ENCODE results near the gene SNAPIN. TPM values are rescaled to one million over a fixed set of nuclear protein-coding genes. Genes with fewer than 3 reads are reported as not detected.

The SNAPIN gene
- total RNA-seq, 1 experiment from 2014 or later = 46.8 TPM

GRCh38 chr1:153688736-153689328, 30.3 kb downstream of the SNAPIN start:
- intact Hi-C loops (cut with micrococcal nuclease; ENCODE audit: unreplicated experiment) = no loop called here
- CTCF ChIA-PET = no interaction called here
- Mint-ChIP-seq H3K9me3 (ENCODE audit: low read depth, unreplicated experiment) (no peaks in the 10 kb centered on the region), H3K4me3 (ENCODE audit: low read depth, unreplicated experiment) (no peak overlapping the region), H3K4me1 (ENCODE audit: low read depth, unreplicated experiment) (peaks cover 14% of the 10 kb centered on the region), H3K36me3 (ENCODE audit: insufficient read depth, unreplicated experiment) (no peaks in the 10 kb centered on the region), H3K27ac (ENCODE audit: unreplicated experiment) (no peak overlapping the region), H3K27me3 (ENCODE audit: unreplicated experiment) (peaks cover 56% of the 10 kb centered on the region)
- TF ChIP-seq CTCF (IDR thresholded peaks at IDR 0.05; ENCODE audit: unreplicated experiment) = no peak
- DNase-seq = no peak
- BruUV-seq (replicated peaks) = no TSS peak

- Mint-ChIP-seq H3K27me3 (ENCODE audit: unreplicated experiment) (peaks cover 16% of the 10 kb centered on the region), H3K27ac (ENCODE audit: unreplicated experiment) (no peak overlapping the region), H3K9me3 (ENCODE audit: low read depth, unreplicated experiment) (no peaks in the 10 kb centered on the region), H3K4me1 (ENCODE audit: low read depth, unreplicated experiment) (peaks cover 17% of the 10 kb centered on the region), H3K36me3 (ENCODE audit: insufficient read depth, unreplicated experiment) (no peaks in the 10 kb centered on the region), H3K4me3 (ENCODE audit: low read depth, unreplicated experiment) (no peak overlapping the region)
- no peak for TF ChIP-seq CTCF (IDR thresholded peaks at IDR 0.05; ENCODE audit: unreplicated experiment)
- intact Hi-C loops (cut with micrococcal nuclease; ENCODE audit: unreplicated experiment) = no loop called here
- CTCF ChIA-PET = no interaction called here
- no peak for DNase-seq
- no TSS peak for BruUV-seq (replicated peaks)
These were observed 35.0 kb downstream of the SNAPIN start for GRCh38 chr1:153693466-153693865.

GRCh38 chr1:153696741-153697140, 38.2 kb downstream of the SNAPIN start:
- no TSS peak for BruUV-seq (replicated peaks)
- H3K4me3 Mint-ChIP-seq (ENCODE audit: low read depth, unreplicated experiment) = no peak overlapping the region
- TF ChIP-seq CTCF (IDR thresholded peaks at IDR 0.05; ENCODE audit: unreplicated experiment) = no peak
- DNase-seq = no peak
- intact Hi-C loops (cut with micrococcal nuclease; ENCODE audit: unreplicated experiment) = no loop called here
- H3K36me3 Mint-ChIP-seq (ENCODE audit: insufficient read depth, unreplicated experiment) = no peaks in the 10 kb centered on the region
- H3K27ac Mint-ChIP-seq (ENCODE audit: unreplicated experiment) = no peak overlapping the region
- no peaks in the 10 kb centered on the region for H3K9me3 Mint-ChIP-seq (ENCODE audit: low read depth, unreplicated experiment)
- peaks cover 12% of the 10 kb centered on the region for H3K4me1 Mint-ChIP-seq (ENCODE audit: low read depth, unreplicated experiment)
- CTCF ChIA-PET = no interaction called here
- no peaks in the 10 kb centered on the region for H3K27me3 Mint-ChIP-seq (ENCODE audit: unreplicated experiment)

GRCh38 chr1:153697191-153698019, 38.9 kb downstream of the SNAPIN start:
- TF ChIP-seq CTCF (IDR thresholded peaks at IDR 0.05; ENCODE audit: unreplicated experiment) = no peak
- H3K4me3 Mint-ChIP-seq (ENCODE audit: low read depth, unreplicated experiment) = no peak overlapping the region
- no peak overlapping the region for H3K27ac Mint-ChIP-seq (ENCODE audit: unreplicated experiment)
- no peaks in the 10 kb centered on the region for H3K9me3 Mint-ChIP-seq (ENCODE audit: low read depth, unreplicated experiment)
- peaks cover 9% of the 10 kb centered on the region for H3K4me1 Mint-ChIP-seq (ENCODE audit: low read depth, unreplicated experiment)
- no peak for DNase-seq
- H3K36me3 Mint-ChIP-seq (ENCODE audit: insufficient read depth, unreplicated experiment) = no peaks in the 10 kb centered on the region
- CTCF ChIA-PET = interaction anchor here (0.7 kb wide), 1 partner anchor 544 kb away, joined by 3 read pairs; no protein-coding TSS in a partner anchor
- no TSS peak for BruUV-seq (replicated peaks)
- intact Hi-C loops (cut with micrococcal nuclease; ENCODE audit: unreplicated experiment) = no loop called here
- no peaks in the 10 kb centered on the region for H3K27me3 Mint-ChIP-seq (ENCODE audit: unreplicated experiment)
